ENCODE results near the gene CNIH3. TPM values are rescaled to one million over a fixed set of nuclear protein-coding genes. Genes with fewer than 3 reads are reported as not detected.
"Not testable (repeated sequence)": the region's sequence is repeated elsewhere in the genome, so short reads cannot be mapped to it uniquely, and the experiment has no call there.

Gene CNIH3
- total RNA-seq (2014; rRNA removed; shearing (Covaris generic)), result 21.0 and 24.5 TPM in 2 replicates

- peak; percentile 86 for DNase-seq (ENCODE audit: low read depth)
These were observed at the start of gene CNIH3 for GRCh38 chr1:224615861-224616755. Gene CNIH3 (plus strand): TSS chr1:224616317. CDS start chr1:224617175, 858 bp downstream.

GRCh38 chr1:224566492-224566891 is 49.6 kb upstream of the CNIH3 start:
- not testable (repeated sequence) for DNase-seq (ENCODE audit: low read depth)

GRCh38 chr1:224569276-224569675 is 46.8 kb upstream of the CNIH3 start:
- DNase-seq (ENCODE audit: low read depth), result no peak

GRCh38 chr1:224571975-224572374 is 44.1 kb upstream of the CNIH3 start:
- not testable (repeated sequence) for DNase-seq (ENCODE audit: low read depth)

GRCh38 chr1:224579526-224579925 is 36.6 kb upstream of the CNIH3 start:
- peak; percentile 86 for DNase-seq (ENCODE audit: low read depth)

GRCh38 chr1:224580006-224580405 is 36.1 kb upstream of the CNIH3 start:
- DNase-seq (ENCODE audit: low read depth), result no peak

GRCh38 chr1:224582041-224582440 is 34.1 kb upstream of the CNIH3 start:
- DNase-seq (ENCODE audit: low read depth), result no peak

- no peak for DNase-seq (ENCODE audit: low read depth)
These were observed 32.3 kb upstream of the CNIH3 start for GRCh38 chr1:224583774-224584173.

GRCh38 chr1:224585051-224585450 is 31.1 kb upstream of the CNIH3 start:
- no peak for DNase-seq (ENCODE audit: low read depth)

GRCh38 chr1:224587051-224587450 is 29.1 kb upstream of the CNIH3 start:
- no peak for DNase-seq (ENCODE audit: low read depth)

- no peak for DNase-seq (ENCODE audit: low read depth)
These were observed 27.6 kb upstream of the CNIH3 start for GRCh38 chr1:224588515-224588914.

GRCh38 chr1:224589006-224589405 is 27.1 kb upstream of the CNIH3 start:
- peak; percentile 70 for DNase-seq (ENCODE audit: low read depth)

- DNase-seq (ENCODE audit: low read depth), result no peak
These were observed 24.8 kb upstream of the CNIH3 start for GRCh38 chr1:224591326-224591725.

- peak; percentile 94 for DNase-seq (ENCODE audit: low read depth)
These were observed 23.2 kb upstream of the CNIH3 start for GRCh38 chr1:224592636-224593582.

GRCh38 chr1:224594360-224594759 is 21.8 kb upstream of the CNIH3 start:
- no peak for DNase-seq (ENCODE audit: low read depth)

GRCh38 chr1:224594851-224595250 is 21.3 kb upstream of the CNIH3 start:
- no peak for DNase-seq (ENCODE audit: low read depth)

- DNase-seq (ENCODE audit: low read depth), result no peak
These were observed 10.5 kb upstream of the CNIH3 start for GRCh38 chr1:224605482-224606181.

- DNase-seq (ENCODE audit: low read depth), result no peak
These were observed 8.6 kb upstream of the CNIH3 start for GRCh38 chr1:224607188-224608148.

GRCh38 chr1:224609333-224609732 is 6.8 kb upstream of the CNIH3 start:
- no peak for DNase-seq (ENCODE audit: low read depth)

- DNase-seq (ENCODE audit: low read depth), result no peak
These were observed 3.9 kb upstream of the CNIH3 start for GRCh38 chr1:224612246-224612645.

- no peak for DNase-seq (ENCODE audit: low read depth)
These were observed 2.6 kb upstream of the CNIH3 start for GRCh38 chr1:224613486-224613885.
